CD4-positive, alpha-beta memory T cell (primary cell): ENCODE data around the gene SERINC4. TPM values are rescaled to one million over a fixed set of nuclear protein-coding genes. Genes with fewer than 3 reads are reported as not detected.

Source experiments
- CTCF ChIA-PET: fragments of 350-600 bp; sonication (Branson Sonifier 250); formaldehyde crosslinking; loops from one replicate; lab custom pipeline; 2021; ENCODE audit warnings: inconsistent platforms; ENCODE audit not compliant: partially characterized antibody; lab: Charles Lee
- POLR2A ChIA-PET: fragments of 350-600 bp; sonication (Branson Sonifier 250); formaldehyde crosslinking; loops from one replicate; lab custom pipeline; 2021; ENCODE audit not compliant: partially characterized antibody; lab: Charles Lee
- DNase-seq, 5 donors: peaks; one replicate each; pipeline versions ENCODE4 v3.0.0 to v3.0.0-alpha.2; 2020 to 2022; ENCODE audit warnings: mixed read lengths in 1 of 5
- H3K27ac ChIP-seq: one replicate; pipeline ENCODE4 v1.7.0; 2013; ENCODE audit warnings: low read depth, low read length
- H3K27me3 ChIP-seq: 2 replicates; pipeline ENCODE4 v1.7.0; 2013; ENCODE audit warnings: mild to moderate bottlenecking, low read length, moderate library complexity; ENCODE audit not compliant: insufficient read depth
- H3K36me3 ChIP-seq: 2 replicates; pipeline ENCODE4 v1.7.0; 2013; ENCODE audit warnings: mild to moderate bottlenecking, low read length, moderate library complexity; ENCODE audit not compliant: insufficient read depth
- H3K4me1 ChIP-seq: 2 replicates; pipeline ENCODE4 v1.7.0; 2013; ENCODE audit warnings: mild to moderate bottlenecking, low read length, moderate library complexity; ENCODE audit not compliant: insufficient read depth
- H3K4me3 ChIP-seq, 2 donors: one replicate each; pipeline ENCODE4 v1.7.0; 2013; ENCODE audit warnings: low read length in 2 of 2, mild to moderate bottlenecking in 1 of 2
- H3K9me3 ChIP-seq, 2 donors: one replicate each; pipeline ENCODE4 v1.7.0; 2013; ENCODE audit warnings: low read length in 2 of 2, control low read depth in 1 of 2; ENCODE audit not compliant: control insufficient read depth in 1 of 2
- H3K27ac Mint-ChIP-seq, 7 donors: one replicate each; pipeline ENCODE4 v1.8.0; 2020 to 2021; ENCODE audit warnings: mixed read lengths in 7 of 7, mild to moderate bottlenecking in 6 of 7, inconsistent platforms in 3 of 7, moderate library complexity in 3 of 7
- H3K27me3 Mint-ChIP-seq, 2 donors: one replicate each; pipeline ENCODE4 v1.8.0; 2020 to 2021; ENCODE audit warnings: mixed read lengths in 2 of 2
- H3K36me3 Mint-ChIP-seq, 2 donors: one replicate each; pipeline ENCODE4 v1.8.0; 2020 to 2021; ENCODE audit warnings: mixed read lengths in 2 of 2, inconsistent platforms in 1 of 2, mild to moderate bottlenecking in 1 of 2
- H3K4me1 Mint-ChIP-seq, 4 donors: one replicate each; pipeline ENCODE4 v1.8.0; 2020 to 2021; ENCODE audit warnings: mixed read lengths in 4 of 4, mild to moderate bottlenecking in 1 of 4
- H3K4me3 Mint-ChIP-seq, 8 donors: one replicate each; pipeline ENCODE4 v1.8.0; 2020 to 2021; ENCODE audit warnings: mixed read lengths in 8 of 8, mild to moderate bottlenecking in 7 of 8, moderate library complexity in 6 of 8, inconsistent platforms in 3 of 8
- H3K9me3 Mint-ChIP-seq, 8 donors: one replicate each; pipeline ENCODE4 v1.8.0; 2020 to 2021; ENCODE audit warnings: mixed read lengths in 8 of 8, mild to moderate bottlenecking in 5 of 8, inconsistent platforms in 3 of 8, moderate library complexity in 1 of 8
- intact Hi-C: fragments of 100-400 bp; cut with micrococcal nuclease; formaldehyde crosslinking; loops from one replicate; pipeline ENCODE4 v1.15.1; 2023
- polyA plus RNA-seq, 2 donors: library from polyadenylated mRNA; unstranded; fragments of 300-500 nt; fragmentation: Illumina TruSeq; gene quantifications; one replicate each; pipeline ENCODE4 v1.2.3, GENCODE V29; 2021
- total RNA-seq, 2 experiments: library from RNA; stranded (reverse); gene quantifications; one replicate each; pipeline ENCODE4 v1.2.3, GENCODE V29; 2021

Gene SERINC4
- total and polyA plus RNA-seq, 4 experiments from 2014 or later = 0.25 to 3.4 (median 0.70) TPM; not detected in 1

DNA sequence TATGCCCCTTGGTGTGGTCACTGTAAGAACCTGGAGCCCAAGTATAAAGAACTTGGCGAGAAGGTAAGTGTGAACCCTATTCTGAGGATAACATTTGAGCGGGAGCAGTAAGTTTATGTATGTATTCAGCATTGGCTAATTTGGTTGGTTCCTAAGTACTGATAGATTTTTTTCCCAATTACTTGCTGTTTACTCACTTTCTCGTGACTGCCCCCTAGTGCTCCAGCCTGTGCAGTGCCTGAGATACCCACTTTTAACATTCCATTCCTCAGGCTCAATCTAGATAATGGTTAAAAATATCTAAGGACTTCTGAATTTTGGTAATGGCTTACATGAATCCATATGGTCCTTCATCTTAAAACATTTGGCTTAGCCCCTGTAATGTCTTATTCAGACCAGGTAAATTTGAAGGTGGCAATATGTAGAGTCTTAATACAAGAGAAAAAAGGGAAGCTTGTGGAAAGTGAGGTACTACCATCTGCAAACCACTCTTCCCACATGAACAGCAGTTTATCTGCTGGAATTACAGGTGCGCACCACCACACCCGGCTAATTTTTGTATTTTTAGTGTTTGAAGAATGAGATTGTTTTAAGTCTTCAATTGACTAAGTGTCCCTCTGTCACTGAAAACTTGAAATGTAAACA is 30.3 kb downstream of the SERINC4 start:
- Histone ChIP-seq H3K27me3 (no peaks in the 10 kb centered on the region), H3K4me3 (no peak overlapping the region), H3K4me1 (no peaks in the 10 kb centered on the region), H3K36me3 (peaks cover 72% of the 10 kb centered on the region), H3K27ac (no peak overlapping the region), H3K9me3 (no peaks in the 10 kb centered on the region)
- H3K27ac Mint-ChIP-seq = peak overlapping the region in 6 of 7 donors; percentile 6 to 79 (median 60)
- H3K9me3 Mint-ChIP-seq = no peaks in the 10 kb centered on the region
- no peaks in the 10 kb centered on the region for H3K27me3 Mint-ChIP-seq
- H3K4me3 Mint-ChIP-seq = no peak overlapping the region
- H3K4me1 Mint-ChIP-seq = peaks cover 0 to 7% (median 2%) of the 10 kb centered on the region in 4 donors
- ChIA-PET CTCF (interaction anchor here (0.6 to 2.2 kb wide), 11 partner anchors 7 to 985 kb away, joined by 3 to 15 read pairs (median 5); partner anchors contain the start of genes ELL3, HYPK, SERF2 and SERINC4), POLR2A (interaction anchor here (0.9 to 1.7 kb wide), 3 partner anchors 14 to 31 kb away, joined by 3 to 9 read pairs (median 3); partner anchors contain the start of genes HYPK and SERINC4)
- DNase-seq = peak; percentile 50 to 59 (median 55)
- intact Hi-C loops = loop anchor here (1.0 to 2.0 kb wide), 2 partner anchors 8 to 23 kb away; partner anchors contain the start of gene PDIA3
- peaks cover 38 to 82% of the 10 kb centered on the region in 2 donors for H3K36me3 Mint-ChIP-seq

DNA sequence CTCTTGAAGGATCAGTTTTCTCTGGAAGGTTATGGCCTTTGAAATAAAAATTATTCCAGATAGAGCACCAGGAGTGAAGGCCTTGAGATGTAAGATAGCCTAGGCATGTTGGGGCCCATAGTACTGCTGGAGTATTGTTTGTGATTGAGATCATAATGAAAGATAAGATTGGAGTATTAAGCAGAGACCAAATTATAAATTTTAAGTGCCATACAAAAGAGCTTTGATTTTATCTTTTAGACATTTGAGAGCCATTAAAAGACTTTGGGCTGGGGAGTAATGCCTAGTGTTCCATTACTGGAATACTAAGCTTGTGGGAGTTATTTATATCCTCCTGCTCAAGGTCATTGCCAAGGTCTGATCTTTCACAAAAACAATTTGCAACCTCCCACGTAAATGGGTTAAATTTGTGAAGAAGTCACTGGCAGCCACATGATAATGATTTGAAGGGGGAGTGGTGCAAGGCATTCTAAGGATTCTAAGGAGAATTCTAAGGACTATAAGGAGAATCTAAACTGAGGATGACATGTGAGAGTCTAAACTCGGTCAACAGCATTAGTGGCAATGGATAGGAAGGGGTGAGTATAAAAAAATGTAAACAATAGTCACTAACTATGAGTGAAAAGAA is 36.1 kb downstream of the SERINC4 start:
- H3K27me3 Mint-ChIP-seq = no peaks in the 10 kb centered on the region
- Histone ChIP-seq H3K9me3 (no peaks in the 10 kb centered on the region), H3K27me3 (no peaks in the 10 kb centered on the region), H3K27ac (no peak overlapping the region), H3K4me3 (no peak overlapping the region), H3K36me3 (peaks cover 61% of the 10 kb centered on the region), H3K4me1 (no peaks in the 10 kb centered on the region)
- H3K9me3 Mint-ChIP-seq = no peaks in the 10 kb centered on the region
- peaks cover 42 to 72% of the 10 kb centered on the region in 2 donors for H3K36me3 Mint-ChIP-seq
- ChIA-PET CTCF (interaction anchor here (2.3 kb wide), 1 partner anchor 10 kb away, joined by 5 read pairs; no protein-coding TSS in a partner anchor), POLR2A (interaction anchor here (1.1 to 1.7 kb wide), 2 partner anchors 11 kb away, joined by 3 to 6 read pairs; no protein-coding TSS in a partner anchor)
- DNase-seq = no peak
- H3K4me3 Mint-ChIP-seq = no peak overlapping the region
- peaks cover 0 to 4% (median 0%) of the 10 kb centered on the region in 4 donors for H3K4me1 Mint-ChIP-seq
- intact Hi-C loops = no loop called here
- peak overlapping the region in 6 of 7 donors; percentile 16 to 83 (median 38) for H3K27ac Mint-ChIP-seq

DNA sequence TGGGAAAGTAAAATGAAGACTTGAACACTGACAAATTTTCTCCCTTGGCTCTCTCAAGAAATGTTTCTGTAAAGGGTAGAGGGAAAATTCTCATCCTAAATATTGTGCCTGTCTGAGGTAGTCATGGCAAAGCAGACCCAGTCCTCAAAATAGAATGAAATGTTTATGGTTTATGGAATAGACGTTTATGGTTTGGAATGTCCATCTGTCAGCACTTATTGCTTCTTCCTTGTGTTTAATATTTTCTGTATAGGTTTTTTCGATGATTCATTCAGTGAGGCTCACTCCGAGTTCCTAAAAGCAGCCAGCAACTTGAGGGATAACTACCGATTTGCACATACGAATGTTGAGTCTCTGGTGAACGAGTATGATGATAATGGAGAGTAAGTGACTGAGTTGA is 37.2 kb downstream of the SERINC4 start:
- no peak overlapping the region for H3K4me3 Mint-ChIP-seq
- DNase-seq = no peak
- intact Hi-C loops = no loop called here
- Histone ChIP-seq H3K36me3 (peaks cover 59% of the 10 kb centered on the region), H3K4me1 (no peaks in the 10 kb centered on the region), H3K27ac (no peak overlapping the region), H3K9me3 (no peaks in the 10 kb centered on the region), H3K27me3 (no peaks in the 10 kb centered on the region), H3K4me3 (no peak overlapping the region)
- CTCF ChIA-PET = no interaction called here
- POLR2A ChIA-PET = no interaction called here
- H3K36me3 Mint-ChIP-seq = peaks cover 44 to 63% of the 10 kb centered on the region in 2 donors
- H3K9me3 Mint-ChIP-seq = no peaks in the 10 kb centered on the region
- H3K27ac Mint-ChIP-seq = peak overlapping the region in 3 of 7 donors; percentile 11 to 64 (median 36)
- no peaks in the 10 kb centered on the region for H3K27me3 Mint-ChIP-seq
- peaks cover 0 to 4% (median under 1%) of the 10 kb centered on the region in 4 donors for H3K4me1 Mint-ChIP-seq

DNA sequence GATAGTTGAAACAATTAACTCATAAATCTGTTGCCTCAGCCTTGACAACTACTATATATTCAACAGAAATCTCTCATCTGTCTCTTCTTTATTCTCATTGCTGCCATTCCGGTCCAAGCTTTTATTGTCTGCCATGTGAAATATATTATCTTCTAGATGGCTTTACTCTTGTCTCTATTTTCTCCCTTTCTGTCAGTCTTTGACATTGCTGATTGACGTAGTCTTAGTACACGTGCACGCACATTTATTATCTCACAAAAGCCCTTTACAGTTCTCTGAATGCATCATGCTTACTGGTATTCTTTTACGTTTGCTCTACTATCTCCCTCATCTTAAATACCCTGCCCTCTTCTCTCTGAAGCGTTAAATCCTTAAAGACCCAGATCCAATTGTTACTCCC is 48.1 kb downstream of the SERINC4 start:
- DNase-seq = no peak
- H3K36me3 ChIP-seq = peaks cover 34% of the 10 kb centered on the region
- intact Hi-C loops = no loop called here
- peaks cover 27 to 67% (median 47%) of the 10 kb centered on the region in 4 donors for H3K4me1 Mint-ChIP-seq
- H3K27me3 ChIP-seq = no peaks in the 10 kb centered on the region
- H3K27ac ChIP-seq = no peak overlapping the region
- no peaks in the 10 kb centered on the region for H3K9me3 ChIP-seq
- peak overlapping the region; percentile 18 to 96 (median 44) for H3K27ac Mint-ChIP-seq
- peaks cover 0 to under 1% (median 0%) of the 10 kb centered on the region in 8 donors for H3K9me3 Mint-ChIP-seq
- no peaks in the 10 kb centered on the region for H3K27me3 Mint-ChIP-seq
- CTCF ChIA-PET = interaction anchor here (5.5 kb wide), 1 partner anchor 26 kb away, joined by 26 read pairs; the partner anchor contains the start of gene ELL3
- peaks cover 66% of the 10 kb centered on the region for H3K4me1 ChIP-seq
- POLR2A ChIA-PET = interaction anchor here (2.1 kb wide), 1 partner anchor 41 kb away, joined by 9 read pairs; the partner anchor contains the start of gene SERF2
- H3K4me3 Mint-ChIP-seq = peak overlapping the region in 7 of 8 donors; percentile 2 to 87 (median 52)
- peaks cover 18 to 48% of the 10 kb centered on the region in 2 donors for H3K36me3 Mint-ChIP-seq
- no peak overlapping the region for H3K4me3 ChIP-seq

DNA sequence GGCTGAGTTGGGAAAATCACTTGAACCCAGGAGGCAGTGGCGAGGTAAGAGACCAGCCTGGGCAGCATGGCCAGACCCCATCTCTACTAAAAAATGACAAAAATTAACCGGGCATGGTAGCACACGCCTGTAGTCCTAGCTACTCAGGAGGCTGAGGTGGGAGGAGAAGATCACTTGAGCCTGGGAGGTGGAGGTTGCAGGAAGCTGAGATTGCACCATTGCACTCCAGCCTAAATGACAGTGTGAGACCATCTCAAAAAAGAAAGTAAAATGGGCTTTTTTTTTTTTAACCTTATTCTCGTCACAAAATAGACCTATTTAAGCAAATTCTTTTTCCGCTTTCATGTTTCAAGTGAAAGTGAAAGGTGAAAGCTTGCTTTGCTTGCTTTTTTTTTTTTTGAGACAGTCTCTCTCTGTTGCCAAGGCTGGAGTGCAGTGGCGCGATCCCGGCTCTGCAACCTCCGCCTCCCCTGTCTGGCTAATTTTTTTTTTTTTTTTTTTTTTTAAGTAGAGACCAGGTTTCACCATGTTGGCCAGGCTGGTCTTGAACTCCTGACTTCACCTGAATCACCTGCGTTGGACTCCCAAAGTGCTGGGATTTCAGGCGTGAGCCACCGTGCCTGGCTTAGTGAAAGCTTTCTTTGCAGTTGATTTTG is 50.2 kb downstream of the SERINC4 start:
- ChIA-PET POLR2A (interaction anchor here (0.6 to 2.7 kb wide), 11 partner anchors 9 to 909 kb away, joined by 3 to 15 read pairs (median 5); partner anchors contain the start of genes EIF3J, ELL3, HYPK and MFAP1), CTCF (interaction anchor here (0.7 to 5.5 kb wide), 5 partner anchors 12 to 43 kb away, joined by 3 to 26 read pairs (median 5); partner anchors contain the start of gene ELL3)
- no peaks in the 10 kb centered on the region for H3K9me3 ChIP-seq
- peak; percentile 75 to 86 (median 82) for DNase-seq
- H3K36me3 ChIP-seq = peaks cover 25% of the 10 kb centered on the region
- intact Hi-C loops = loop anchor here (1.0 to 5.0 kb wide), 4 partner anchors 27 to 828 kb away; partner anchors contain the start of genes ELL3, MFAP1 and TTBK2
- Mint-ChIP-seq H3K27ac (peak overlapping the region; percentile 91 to 96 (median 94)), H3K4me3 (peak overlapping the region; percentile 69 to 87 (median 82)), H3K27me3 (no peaks in the 10 kb centered on the region), H3K36me3 (peaks cover 9 to 37% of the 10 kb centered on the region in 2 donors), H3K4me1 (peaks cover 27 to 70% (median 47%) of the 10 kb centered on the region in 4 donors), H3K9me3 (peaks cover 0 to 2% (median 0%) of the 10 kb centered on the region in 8 donors)
- H3K4me3 ChIP-seq = peak overlapping the region in 1 of 2 donors; percentile 49
- H3K27me3 ChIP-seq = no peaks in the 10 kb centered on the region
- H3K27ac ChIP-seq = peak overlapping the region; percentile 59
- peaks cover 66% of the 10 kb centered on the region for H3K4me1 ChIP-seq

DNA sequence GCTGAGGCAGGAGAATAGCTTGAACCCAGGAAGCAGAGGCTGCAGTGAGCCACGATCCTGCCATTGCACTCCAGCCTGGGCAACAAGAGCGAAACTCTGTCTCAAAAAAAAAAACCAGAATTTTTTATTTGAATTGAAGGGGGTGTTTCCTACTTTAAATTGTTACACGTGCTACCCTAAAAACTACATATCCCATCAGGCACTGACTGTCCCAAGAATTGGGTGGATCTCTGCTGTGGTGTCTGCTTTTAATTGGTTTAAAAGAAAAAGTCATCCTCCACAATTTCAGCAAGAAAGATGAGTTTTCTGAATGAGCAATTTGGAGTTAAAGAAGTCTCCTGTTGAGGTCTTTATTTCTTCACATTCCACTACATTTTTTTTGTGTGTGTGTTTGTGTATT is 51.6 kb downstream of the SERINC4 start:
- ChIA-PET CTCF (interaction anchor here (1.1 to 5.5 kb wide), 2 partner anchors 8 to 29 kb away, joined by 3 to 26 read pairs; partner anchors contain the start of gene ELL3), POLR2A (interaction anchor here (1.9 to 2.7 kb wide), 2 partner anchors 29 to 44 kb away, joined by 7 to 15 read pairs; partner anchors contain the start of genes ELL3 and SERF2)
- peaks cover 28 to 68% (median 45%) of the 10 kb centered on the region in 4 donors for H3K4me1 Mint-ChIP-seq

More for the DNA sequence above, 51.6 kb downstream of the SERINC4 start:
- Histone ChIP-seq H3K27ac (peak overlapping the region; percentile 26), H3K36me3 (peaks cover 15% of the 10 kb centered on the region), H3K4me1 (peaks cover 55% of the 10 kb centered on the region), H3K27me3 (no peaks in the 10 kb centered on the region), H3K9me3 (no peaks in the 10 kb centered on the region), H3K4me3 (peak overlapping the region in 1 of 2 donors; percentile 2)
- H3K9me3 Mint-ChIP-seq = peaks cover 0 to 2% (median 0%) of the 10 kb centered on the region in 8 donors
- DNase-seq = peak; percentile 51 to 62 (median 54)
- H3K27ac Mint-ChIP-seq = peak overlapping the region; percentile 84 to 96 (median 93)
- H3K4me3 Mint-ChIP-seq = peak overlapping the region; percentile 48 to 99 (median 95)
- H3K36me3 Mint-ChIP-seq = peaks cover 9 to 29% of the 10 kb centered on the region in 2 donors
- intact Hi-C loops = loop anchor here (2.0 to 5.0 kb wide), 3 partner anchors 28 to 826 kb away; partner anchors contain the start of genes ELL3 and TTBK2
- H3K27me3 Mint-ChIP-seq = no peaks in the 10 kb centered on the region
